ENCODE results near the gene ARMH1. TPM values are rescaled to one million over a fixed set of nuclear protein-coding genes. Genes with fewer than 3 reads are reported as not detected.
"Not testable (repeated sequence)": the region's sequence is repeated elsewhere in the genome, so short reads cannot be mapped to it uniquely, and the experiment has no call there.

ARMH1 gene
- total RNA-seq, 4 donors from 2014 or later: 0.26 to 0.75 (median 0.54) TPM

DNA sequence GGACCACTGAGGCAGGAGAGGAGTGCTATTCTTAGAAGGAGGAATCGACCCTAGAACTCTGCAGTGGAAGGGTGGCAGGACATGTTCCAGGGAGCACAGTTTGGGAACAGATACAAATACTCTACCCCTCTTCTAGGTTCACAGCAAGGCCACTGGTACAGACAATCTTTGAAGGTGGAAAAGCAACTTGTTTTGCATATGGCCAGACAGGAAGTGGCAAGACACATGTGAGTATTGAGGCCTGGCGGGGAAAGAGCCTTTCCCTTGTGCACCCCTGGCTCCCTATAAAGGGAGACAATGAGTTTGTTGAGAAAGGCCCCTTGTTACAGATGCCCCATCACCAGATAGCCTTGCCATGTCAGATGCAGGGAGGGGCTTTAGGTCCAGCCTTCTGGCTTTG is 82.9 kb downstream of the ARMH1 start:
- no peaks in the 10 kb centered on the region for H3K27me3 ChIP-seq
- no peak for DNase-seq (ENCODE audit: extremely low spot score)
- no peak overlapping the region for H3K27ac ChIP-seq (replicated peaks in 1 of 4)
- H3K4me1 ChIP-seq: no peaks in the 10 kb centered on the region
- no peaks in the 10 kb centered on the region for H3K9me3 ChIP-seq
- intact Hi-C loops (cut with DNase I): no loop called here
- TF ChIP-seq EP300 (IDR thresholded peaks at IDR 0.05) (no peak), POLR2A (IDR thresholded peaks at IDR 0.05; ENCODE audit: low read depth) (no peak)
- TF ChIP-seq, protein P1, sequence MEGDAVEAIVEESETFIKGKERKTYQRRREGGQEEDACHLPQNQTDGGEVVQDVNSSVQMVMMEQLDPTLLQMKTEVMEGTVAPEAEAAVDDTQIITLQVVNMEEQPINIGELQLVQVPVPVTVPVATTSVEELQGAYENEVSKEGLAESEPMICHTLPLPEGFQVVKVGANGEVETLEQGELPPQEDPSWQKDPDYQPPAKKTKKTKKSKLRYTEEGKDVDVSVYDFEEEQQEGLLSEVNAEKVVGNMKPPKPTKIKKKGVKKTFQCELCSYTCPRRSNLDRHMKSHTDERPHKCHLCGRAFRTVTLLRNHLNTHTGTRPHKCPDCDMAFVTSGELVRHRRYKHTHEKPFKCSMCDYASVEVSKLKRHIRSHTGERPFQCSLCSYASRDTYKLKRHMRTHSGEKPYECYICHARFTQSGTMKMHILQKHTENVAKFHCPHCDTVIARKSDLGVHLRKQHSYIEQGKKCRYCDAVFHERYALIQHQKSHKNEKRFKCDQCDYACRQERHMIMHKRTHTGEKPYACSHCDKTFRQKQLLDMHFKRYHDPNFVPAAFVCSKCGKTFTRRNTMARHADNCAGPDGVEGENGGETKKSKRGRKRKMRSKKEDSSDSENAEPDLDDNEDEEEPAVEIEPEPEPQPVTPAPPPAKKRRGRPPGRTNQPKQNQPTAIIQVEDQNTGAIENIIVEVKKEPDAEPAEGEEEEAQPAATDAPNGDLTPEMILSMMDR (IDR thresholded peaks at IDR 0.05): no peak
- 92% methylated on average over 2 of the region's 2 CpGs for WGBS
- no peak overlapping the region for H3K4me3 ChIP-seq
- peaks cover 0 to 21% (median 0%) of the 10 kb centered on the region in 4 donors for H3K36me3 ChIP-seq

GRCh38 chr1:44759077-44759476 is 84.6 kb downstream of the ARMH1 start:
- Histone ChIP-seq H3K27ac (replicated peaks in 1 of 4) (no peak overlapping the region), H3K9me3 (no peaks in the 10 kb centered on the region), H3K4me1 (no peaks in the 10 kb centered on the region), H3K27me3 (no peaks in the 10 kb centered on the region), H3K4me3 (no peak overlapping the region), H3K36me3 (peaks cover 0 to 22% (median 0%) of the 10 kb centered on the region in 4 donors)
- intact Hi-C loops (cut with DNase I): no loop called here
- no peak for DNase-seq (ENCODE audit: extremely low spot score)
- TF ChIP-seq EP300 (IDR thresholded peaks at IDR 0.05) (no peak), POLR2AphosphoS5 (IDR thresholded peaks at IDR 0.05) (no peak), POLR2A (IDR thresholded peaks at IDR 0.05; ENCODE audit: low read depth) (no peak)
- TF ChIP-seq, protein P1 (IDR thresholded peaks at IDR 0.05): no peak
- 83% methylated on average over 10 of the region's 11 CpGs for WGBS

DNA sequence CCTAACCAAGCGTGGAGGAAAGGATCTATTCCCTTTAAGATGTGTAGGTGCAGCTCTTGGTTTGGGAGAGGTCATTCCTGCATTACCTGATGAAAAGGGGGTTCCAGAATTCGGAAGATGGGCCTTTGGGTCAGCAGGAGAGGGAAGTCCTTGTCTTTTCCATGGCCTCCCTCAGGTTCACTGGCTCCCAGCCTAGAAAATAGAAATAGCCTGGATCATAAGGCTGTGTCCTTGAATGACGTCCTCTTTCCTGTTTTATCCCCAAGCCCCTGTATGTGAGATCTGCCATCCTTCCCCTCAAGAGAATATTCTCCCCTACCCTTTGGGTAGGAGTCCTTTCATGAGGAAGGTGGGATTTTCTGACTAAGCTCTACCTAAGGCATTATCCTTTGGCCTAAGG is 86.4 kb downstream of the ARMH1 start:
- DNase-seq (ENCODE audit: extremely low spot score): no peak
- no peaks in the 10 kb centered on the region for H3K4me1 ChIP-seq
- no peaks in the 10 kb centered on the region for H3K9me3 ChIP-seq
- peaks cover 0 to 21% (median 0%) of the 10 kb centered on the region in 4 donors for H3K36me3 ChIP-seq
- no peak for TF ChIP-seq EP300 (IDR thresholded peaks at IDR 0.05)
- TF ChIP-seq, protein P1 (IDR thresholded peaks at IDR 0.05): no peak
- no peak for TF ChIP-seq POLR2AphosphoS5 (IDR thresholded peaks at IDR 0.05)
- TF ChIP-seq POLR2A (IDR thresholded peaks at IDR 0.05; ENCODE audit: low read depth): no peak
- no peak overlapping the region for H3K27ac ChIP-seq (replicated peaks in 1 of 4)
- WGBS: 93% methylated on average over 3 of the region's 3 CpGs
- H3K27me3 ChIP-seq: no peaks in the 10 kb centered on the region
- intact Hi-C loops (cut with DNase I): no loop called here
- H3K4me3 ChIP-seq: no peak overlapping the region

GRCh38 chr1:44766421-44766820 is 91.9 kb downstream of the ARMH1 start:
- WGBS: 93% methylated on average over 6 of the region's 6 CpGs
- H3K36me3 ChIP-seq; H3K4me3 ChIP-seq; H3K27me3 ChIP-seq; H3K27ac ChIP-seq (replicated peaks in 1 of 4); intact Hi-C loops (cut with DNase I); H3K4me1 ChIP-seq; DNase-seq (ENCODE audit: extremely low spot score); H3K9me3 ChIP-seq: not testable (repeated sequence)

Small RNA genes lying within 50 kb of the gene (small RNA-seq; reads per million reads assigned to genes)
- gene RNU5D-1: 0.34 to 0.92 (median 0.56) reads per million in 3 donors
- gene RNU5F-1: 0 to 0.84 (median 0) reads per million in 3 donors

Other genes starting within 250 kb of the ARMH1 start
- 1 to 10 TPM; 4.5 to 7.0 (median 5.7) TPM for gene TMEM53, start 233 bp upstream of the ARMH1 start, total RNA-seq
- not detected for gene RNU5D-1, start 56.5 kb downstream of the ARMH1 start, total RNA-seq
- gene KIF2C, start 65.1 kb downstream of the ARMH1 start, total RNA-seq: 1 to 10 TPM in 2 of 4 donors, under 1 TPM in 2; 0.17 to 1.2 (median 0.96) TPM
- gene RPS8, start 100.8 kb downstream of the ARMH1 start, total RNA-seq: 1,000 to 10,000 TPM; 1,063 to 2,408 (median 1,844) TPM
- under 1 TPM in 1 of 4 donors, not detected in 3; 0.29 TPM for gene BEST4, start 113.5 kb downstream of the ARMH1 start, total RNA-seq
- 10 to 100 TPM in 2 of 4 donors, 1 to 10 TPM in 2; 7.9 to 46.4 (median 10.5) TPM for gene PLK3, start 125.7 kb downstream of the ARMH1 start, total RNA-seq
- under 1 TPM in 1 of 4 donors, not detected in 3; 0.83 TPM for gene DYNLT4, start 132.6 kb downstream of the ARMH1 start, total RNA-seq
- 1 to 10 TPM; 2.7 to 6.6 (median 3.4) TPM for gene BTBD19, start 133.8 kb downstream of the ARMH1 start, total RNA-seq
- 1 to 10 TPM in 2 of 4 donors, under 1 TPM in 2; 0.66 to 2.6 (median 1.1) TPM for gene PTCH2, start 168.5 kb downstream of the ARMH1 start, total RNA-seq